CD8-positive, alpha-beta memory T cell (primary cell): Measurements from ENCODE around the gene PAXX. TPM values are rescaled to one million over a fixed set of nuclear protein-coding genes. Genes with fewer than 3 reads are reported as not detected.

ENCODE experiments used
- CTCF ChIA-PET: fragments of 350-600 bp; sonication (Branson Sonifier 250); formaldehyde crosslinking; loops from one replicate; lab custom pipeline; 2021; ENCODE audit warnings: antibody characterized with exemption; lab: Charles Lee
- POLR2A ChIA-PET: fragments of 350-600 bp; sonication (Branson Sonifier 250); formaldehyde crosslinking; loops from one replicate; lab custom pipeline; 2021; ENCODE audit warnings: antibody characterized with exemption; lab: Charles Lee
- DNase-seq, 5 donors: peaks; one replicate each; pipeline versions ENCODE4 v3.0.0 to v3.0.0-alpha.2; 2020 to 2022; ENCODE audit warnings: mixed read lengths in 1 of 5
- H3K27ac ChIP-seq: one replicate; pipeline ENCODE4 v1.7.0; 2013; ENCODE audit warnings: low read depth, mild to moderate bottlenecking, low read length, moderate library complexity
- H3K27me3 ChIP-seq: 2 replicates; pipeline ENCODE4 v1.7.0; 2013; ENCODE audit warnings: low read length, mild to moderate bottlenecking; ENCODE audit not compliant: insufficient read depth, poor library complexity, severe bottlenecking
- H3K36me3 ChIP-seq: 2 replicates; pipeline ENCODE4 v1.7.0; 2013; ENCODE audit warnings: mild to moderate bottlenecking, low read length, moderate library complexity; ENCODE audit not compliant: insufficient read depth
- H3K4me1 ChIP-seq: 2 replicates; pipeline ENCODE4 v1.7.0; 2013; ENCODE audit warnings: mild to moderate bottlenecking, low read length, moderate library complexity; ENCODE audit not compliant: insufficient read depth
- H3K4me3 ChIP-seq: 2 replicates; pipeline ENCODE4 v1.7.0; 2013; ENCODE audit warnings: mild to moderate bottlenecking, low read length
- H3K9me3 ChIP-seq: 2 replicates; pipeline ENCODE4 v1.7.0; 2013; ENCODE audit warnings: mild to moderate bottlenecking, low read length
- H3K27ac Mint-ChIP-seq, 8 donors: one replicate each; pipeline ENCODE4 v1.8.0; 2020 to 2021; ENCODE audit warnings: mixed read lengths in 8 of 8, mild to moderate bottlenecking in 6 of 8, inconsistent platforms in 3 of 8, moderate library complexity in 3 of 8
- H3K27me3 Mint-ChIP-seq, 2 donors: one replicate each; pipeline ENCODE4 v1.8.0; 2020 to 2021; ENCODE audit warnings: mixed read lengths in 2 of 2, mild to moderate bottlenecking in 1 of 2, moderate library complexity in 1 of 2
- H3K36me3 Mint-ChIP-seq, 3 donors: one replicate each; pipeline ENCODE4 v1.8.0; 2020 to 2021; ENCODE audit warnings: mixed read lengths in 3 of 3, inconsistent platforms in 1 of 3, mild to moderate bottlenecking in 1 of 3
- H3K4me1 Mint-ChIP-seq, 3 donors: one replicate each; pipeline ENCODE4 v1.8.0; 2020 to 2021; ENCODE audit warnings: mixed read lengths in 3 of 3, inconsistent platforms in 1 of 3, mild to moderate bottlenecking in 1 of 3
- H3K4me3 Mint-ChIP-seq, 7 donors: one replicate each; pipeline ENCODE4 v1.8.0; 2020 to 2021; ENCODE audit warnings: mixed read lengths in 7 of 7, mild to moderate bottlenecking in 6 of 7, moderate library complexity in 4 of 7, inconsistent platforms in 2 of 7
- H3K9me3 Mint-ChIP-seq, 5 donors: one replicate each; pipeline ENCODE4 v1.8.0; 2020 to 2022; ENCODE audit warnings: mixed read lengths in 5 of 5, mild to moderate bottlenecking in 3 of 5, moderate library complexity in 2 of 5, inconsistent platforms in 1 of 5
- polyA plus RNA-seq: library from polyadenylated mRNA; unstranded; fragments of 300-500 nt; fragmentation: Illumina TruSeq; gene quantifications from one replicate; pipeline ENCODE4 v1.2.3, GENCODE V29; 2021
- total RNA-seq, 2 experiments: library from RNA; stranded (reverse); gene quantifications; one replicate each; pipeline ENCODE4 v1.2.3, GENCODE V29; 2021

The PAXX gene
- total and polyA plus RNA-seq, 3 experiments from 2014 or later, result 78.4 to 156 (median 82.2) TPM

- Mint-ChIP-seq H3K27me3 (no peaks in the 10 kb centered on the region), H3K9me3 (no peaks in the 10 kb centered on the region), H3K4me3 (no peak overlapping the region), H3K27ac (peak overlapping the region in 1 of 8 donors; percentile 60), H3K4me1 (peaks cover 0 to 4% (median 0%) of the 10 kb centered on the region in 3 donors), H3K36me3 (peaks cover 0 to 54% (median 0%) of the 10 kb centered on the region in 3 donors)
- Histone ChIP-seq H3K27ac (no peak overlapping the region), H3K4me1 (no peaks in the 10 kb centered on the region), H3K4me3 (no peak overlapping the region), H3K9me3 (no peaks in the 10 kb centered on the region), H3K36me3 (no peaks in the 10 kb centered on the region), H3K27me3 (no peaks in the 10 kb centered on the region)
- POLR2A ChIA-PET, result no interaction called here
- CTCF ChIA-PET, result interaction anchor here (1.3 kb wide), 1 partner anchor 12 kb away, joined by 4 read pairs; no protein-coding TSS in a partner anchor
- DNase-seq, result no peak
These were observed 24.2 kb downstream of the PAXX start for GRCh38 chr9:137016436-137016835.

- ChIA-PET POLR2A (no interaction called here), CTCF (interaction anchor here (1.3 kb wide), 1 partner anchor 12 kb away, joined by 4 read pairs; no protein-coding TSS in a partner anchor)
- no peak overlapping the region for H3K27ac ChIP-seq
These were observed 24.8 kb downstream of the PAXX start for GRCh38 chr9:137017071-137017470.

GRCh38 chr9:137017791-137018497 lies 25.7 kb downstream of the PAXX start:
- Mint-ChIP-seq H3K4me1 (peaks cover 2 to 5% (median 4%) of the 10 kb centered on the region in 3 donors), H3K9me3 (no peaks in the 10 kb centered on the region)

More at GRCh38 chr9:137017071-137017470, 24.8 kb downstream of the PAXX start:
- H3K9me3 Mint-ChIP-seq, result no peaks in the 10 kb centered on the region
- peak overlapping the region in 2 of 8 donors; percentile 54 for H3K27ac Mint-ChIP-seq
- no peak overlapping the region for H3K4me3 Mint-ChIP-seq
- Histone ChIP-seq H3K4me1 (no peaks in the 10 kb centered on the region), H3K27me3 (no peaks in the 10 kb centered on the region), H3K36me3 (no peaks in the 10 kb centered on the region), H3K9me3 (no peaks in the 10 kb centered on the region), H3K4me3 (no peak overlapping the region)
- peaks cover 0 to 50% (median 2%) of the 10 kb centered on the region in 3 donors for H3K36me3 Mint-ChIP-seq
- no peaks in the 10 kb centered on the region for H3K27me3 Mint-ChIP-seq
- no peak for DNase-seq
- peaks cover under 1 to 4% (median 3%) of the 10 kb centered on the region in 3 donors for H3K4me1 Mint-ChIP-seq

GRCh38 chr9:137018761-137019559 lies 26.7 kb downstream of the PAXX start:
- DNase-seq, result no peak
- Histone ChIP-seq H3K27me3 (no peaks in the 10 kb centered on the region), H3K4me1 (no peaks in the 10 kb centered on the region), H3K9me3 (no peaks in the 10 kb centered on the region), H3K4me3 (no peak overlapping the region), H3K27ac (no peak overlapping the region), H3K36me3 (no peaks in the 10 kb centered on the region)
- Mint-ChIP-seq H3K27ac (no peak overlapping the region), H3K27me3 (no peaks in the 10 kb centered on the region), H3K4me3 (no peak overlapping the region), H3K4me1 (peaks cover 2 to 9% (median 5%) of the 10 kb centered on the region in 3 donors), H3K9me3 (no peaks in the 10 kb centered on the region), H3K36me3 (peaks cover 0 to 43% (median 3%) of the 10 kb centered on the region in 3 donors)
- CTCF ChIA-PET, result interaction anchor here (0.7 to 5.7 kb wide), 4 partner anchors 10 to 71 kb away, joined by 3 to 34 read pairs (median 6); no protein-coding TSS in a partner anchor
- POLR2A ChIA-PET, result no interaction called here

More at GRCh38 chr9:137017791-137018497, 25.7 kb downstream of the PAXX start:
- Histone ChIP-seq H3K9me3 (no peaks in the 10 kb centered on the region), H3K4me3 (no peak overlapping the region), H3K4me1 (no peaks in the 10 kb centered on the region), H3K27ac (no peak overlapping the region), H3K36me3 (no peaks in the 10 kb centered on the region), H3K27me3 (no peaks in the 10 kb centered on the region)
- no peak for DNase-seq
- H3K4me3 Mint-ChIP-seq, result no peak overlapping the region
- ChIA-PET POLR2A (no interaction called here), CTCF (interaction anchor here (1.0 to 2.3 kb wide), 2 partner anchors 11 to 12 kb away, joined by 3 to 9 read pairs; no protein-coding TSS in a partner anchor)
- H3K27me3 Mint-ChIP-seq, result no peaks in the 10 kb centered on the region
- H3K27ac Mint-ChIP-seq, result peak overlapping the region in 1 of 8 donors; percentile 60
- peaks cover 0 to 46% (median 3%) of the 10 kb centered on the region in 3 donors for H3K36me3 Mint-ChIP-seq

GRCh38 chr9:137019891-137020683 lies 27.9 kb downstream of the PAXX start:
- no peaks in the 10 kb centered on the region for H3K27me3 ChIP-seq
- no peak overlapping the region for H3K4me3 ChIP-seq
- Mint-ChIP-seq H3K4me1 (peaks cover 2 to 18% (median 5%) of the 10 kb centered on the region in 3 donors), H3K27me3 (no peaks in the 10 kb centered on the region), H3K27ac (peak overlapping the region in 1 of 8 donors; percentile 43), H3K9me3 (no peaks in the 10 kb centered on the region), H3K36me3 (peaks cover 0 to 34% (median 3%) of the 10 kb centered on the region in 3 donors), H3K4me3 (peak overlapping the region in 1 of 7 donors; percentile 59)
- ChIA-PET CTCF (interaction anchor here (0.7 to 5.7 kb wide), 4 partner anchors 9 to 72 kb away, joined by 3 to 34 read pairs (median 6); no protein-coding TSS in a partner anchor), POLR2A (interaction anchor here (0.6 kb wide), 1 partner anchor 21 kb away, joined by 3 read pairs; no protein-coding TSS in a partner anchor)
- no peaks in the 10 kb centered on the region for H3K9me3 ChIP-seq
- no peaks in the 10 kb centered on the region for H3K4me1 ChIP-seq
- H3K36me3 ChIP-seq, result no peaks in the 10 kb centered on the region
- no peak for DNase-seq
- H3K27ac ChIP-seq, result no peak overlapping the region

- ChIA-PET CTCF (interaction anchor here (0.8 to 5.7 kb wide), 5 partner anchors 8 to 47 kb away, joined by 4 to 34 read pairs (median 5); partner anchors contain the start of gene CLIC3), POLR2A (interaction anchor here (0.6 kb wide), 2 partner anchors 14 to 22 kb away, joined by 3 read pairs; no protein-coding TSS in a partner anchor)
- no peaks in the 10 kb centered on the region for H3K9me3 Mint-ChIP-seq
- Histone ChIP-seq H3K4me1 (no peaks in the 10 kb centered on the region), H3K4me3 (no peak overlapping the region), H3K27me3 (no peaks in the 10 kb centered on the region), H3K36me3 (no peaks in the 10 kb centered on the region), H3K27ac (no peak overlapping the region), H3K9me3 (no peaks in the 10 kb centered on the region)
- no peaks in the 10 kb centered on the region for H3K27me3 Mint-ChIP-seq
- no peak for DNase-seq
- H3K36me3 Mint-ChIP-seq, result peaks cover 0 to 29% (median 3%) of the 10 kb centered on the region in 3 donors
- H3K27ac Mint-ChIP-seq, result peak overlapping the region in 1 of 8 donors; percentile 78
- no peak overlapping the region for H3K4me3 Mint-ChIP-seq
- H3K4me1 Mint-ChIP-seq, result peaks cover 5 to 21% (median 5%) of the 10 kb centered on the region in 3 donors
These were observed 28.7 kb downstream of the PAXX start for GRCh38 chr9:137020771-137021567.
